ENCODE results near the gene AFF1.
"Not testable (repeated sequence)": the region's sequence is repeated elsewhere in the genome, so short reads cannot be mapped to it uniquely, and the experiment has no call there.

Gene AFF1

DNA sequence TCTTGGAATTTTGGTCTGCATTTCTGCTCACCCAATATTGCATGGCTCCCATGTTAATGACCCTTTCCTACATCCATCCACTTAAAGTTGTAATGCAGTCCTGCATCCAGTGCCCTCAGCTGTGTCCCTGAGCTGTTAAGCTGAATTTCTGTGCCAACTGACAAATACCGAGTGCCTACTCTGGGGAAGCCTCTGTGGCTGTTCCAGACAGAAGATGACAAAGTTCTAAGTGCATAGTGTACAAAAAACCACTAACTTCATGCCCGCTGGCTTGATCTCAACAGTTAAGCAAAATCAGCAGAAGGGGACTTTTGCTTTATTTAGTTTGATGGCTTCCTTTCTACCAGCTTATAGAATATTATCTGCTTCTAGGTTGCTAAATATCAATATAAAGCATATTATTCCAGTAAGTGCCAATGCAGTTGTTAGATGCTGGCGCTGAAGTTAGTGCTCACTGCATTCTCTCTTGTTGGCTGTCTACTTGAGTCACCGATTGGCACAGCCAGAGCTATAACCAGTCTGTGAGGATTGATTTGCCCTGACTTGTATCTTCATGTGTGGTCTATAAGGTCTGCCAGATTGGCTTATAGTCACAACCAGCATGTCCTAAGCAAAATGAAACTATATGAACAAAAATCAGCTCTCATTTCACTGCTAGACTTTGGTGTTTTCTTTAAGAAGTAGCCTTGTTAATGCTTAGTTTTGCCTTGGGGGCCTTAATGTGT is 186.7 kb downstream of the AFF1 start:
- no peak for DNase-seq

DNA sequence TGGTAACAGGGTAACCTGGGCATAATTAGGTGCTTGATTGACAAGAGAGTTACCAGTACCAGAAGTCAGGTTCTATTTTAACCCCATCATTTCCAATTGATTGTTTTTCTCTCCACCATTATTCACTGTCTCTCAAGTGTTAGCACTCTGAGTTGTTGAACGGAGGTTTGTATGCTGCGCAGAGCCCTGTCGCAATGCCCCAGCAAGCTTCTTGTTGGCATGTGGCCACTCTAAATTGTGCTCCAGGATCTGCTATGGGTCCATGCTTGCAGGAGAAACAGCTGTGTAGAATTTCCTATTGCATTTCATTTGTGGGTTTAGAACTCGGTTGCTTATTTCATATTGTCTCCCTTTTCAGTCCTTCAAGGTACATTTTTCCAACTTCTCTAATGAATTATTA is 187.4 kb downstream of the AFF1 start:
- DNase-seq: no peak

- no peak for DNase-seq
Observed at GRCh38 chr4:87126056-87126455, 191.2 kb downstream of the AFF1 start.

- DNase-seq: no peak
Observed at GRCh38 chr4:87128006-87128705, 193.3 kb downstream of the AFF1 start.

DNA sequence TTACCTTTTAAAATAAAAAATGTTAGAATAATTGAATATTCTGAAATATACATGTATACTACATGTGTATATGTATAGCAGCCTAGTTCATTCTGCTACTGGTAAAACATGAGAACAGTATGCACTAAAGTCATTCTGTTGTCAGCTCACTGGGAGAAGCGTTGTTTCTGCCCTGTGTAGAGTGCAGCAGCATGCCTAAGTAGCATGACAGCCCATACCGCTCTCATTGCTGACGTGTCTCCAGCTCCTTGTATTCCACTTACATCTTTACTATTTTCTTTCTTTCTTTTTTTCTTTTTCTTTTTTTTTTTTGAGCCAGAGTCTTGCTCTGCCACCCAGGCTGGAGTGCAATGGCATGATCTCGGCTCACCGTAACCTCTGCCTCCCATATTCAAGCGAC is 194.9 kb downstream of the AFF1 start:
- DNase-seq: no peak

DNA sequence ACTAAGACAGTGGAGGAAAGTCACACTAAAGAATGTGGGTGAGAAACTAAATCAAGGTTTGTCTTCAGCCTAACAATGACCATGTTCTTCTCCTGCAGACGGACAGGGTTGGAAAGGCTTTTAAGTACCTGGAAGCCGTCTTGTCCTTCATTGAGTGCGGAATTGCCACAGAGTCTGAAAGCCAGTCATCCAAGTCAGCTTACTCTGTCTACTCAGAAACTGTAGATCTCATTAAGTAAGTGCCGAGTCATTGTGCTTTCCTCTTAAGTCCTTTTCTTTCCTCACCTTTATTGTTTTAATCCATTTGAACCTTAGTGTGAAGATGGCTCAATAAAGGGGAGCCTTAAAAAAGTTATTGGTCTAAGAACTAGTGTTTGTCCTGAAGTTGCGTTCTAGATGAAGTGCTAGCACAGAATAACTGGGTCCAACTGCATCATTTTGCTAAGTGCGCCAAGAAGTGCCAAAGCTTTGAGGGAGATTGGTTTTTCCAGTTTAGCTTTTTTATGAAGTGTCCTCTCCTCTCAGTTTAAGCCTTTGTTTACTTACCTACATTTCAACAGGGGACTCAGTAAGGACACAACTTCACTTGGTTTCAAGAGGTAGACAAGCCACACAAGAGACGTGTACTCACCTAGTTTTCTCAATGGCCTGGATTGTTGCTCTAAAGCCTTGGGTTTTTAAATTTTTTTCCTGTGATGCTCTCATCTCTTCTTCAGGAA is 196.3 kb downstream of the AFF1 start:
- DNase-seq: peak; percentile 76

DNA sequence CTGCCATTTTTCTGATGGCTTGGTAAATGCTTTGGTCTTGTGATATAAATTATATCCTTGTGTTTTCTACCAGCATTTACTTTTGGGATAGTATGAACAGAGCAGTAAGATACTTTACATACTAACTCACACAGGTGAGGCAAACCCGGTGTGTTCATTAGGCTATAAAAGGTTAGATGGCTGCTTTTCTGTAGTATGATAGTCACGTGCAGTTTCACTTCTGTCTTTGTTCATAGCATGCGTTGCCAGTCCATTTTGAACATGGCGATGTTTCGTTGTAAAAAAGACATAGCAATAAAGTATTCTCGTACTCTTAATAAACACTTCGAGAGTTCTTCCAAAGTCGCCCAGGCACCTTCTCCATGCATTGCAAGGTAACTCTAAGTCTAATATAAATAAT is 197.2 kb downstream of the AFF1 start:
- no peak for DNase-seq

DNA sequence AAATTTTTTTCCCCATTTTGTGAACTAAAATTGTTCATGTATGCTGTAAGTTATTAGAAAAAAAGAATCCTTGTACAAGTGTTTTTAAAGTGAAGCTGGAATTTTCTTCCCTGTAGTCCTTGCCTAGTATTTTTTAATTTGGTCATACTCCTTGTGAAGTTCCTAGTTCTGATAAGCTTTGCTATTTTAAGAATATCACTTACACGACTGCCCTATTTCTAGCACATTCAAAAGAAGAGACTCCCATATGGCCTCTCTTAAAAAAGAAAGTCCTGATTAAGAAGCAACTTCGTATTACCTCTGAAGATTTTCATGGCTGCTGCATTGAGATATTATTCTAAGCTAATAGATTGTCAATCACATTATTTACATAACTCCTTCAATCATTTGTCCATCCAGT is 198.4 kb downstream of the AFF1 start:
- no peak for DNase-seq

DNA sequence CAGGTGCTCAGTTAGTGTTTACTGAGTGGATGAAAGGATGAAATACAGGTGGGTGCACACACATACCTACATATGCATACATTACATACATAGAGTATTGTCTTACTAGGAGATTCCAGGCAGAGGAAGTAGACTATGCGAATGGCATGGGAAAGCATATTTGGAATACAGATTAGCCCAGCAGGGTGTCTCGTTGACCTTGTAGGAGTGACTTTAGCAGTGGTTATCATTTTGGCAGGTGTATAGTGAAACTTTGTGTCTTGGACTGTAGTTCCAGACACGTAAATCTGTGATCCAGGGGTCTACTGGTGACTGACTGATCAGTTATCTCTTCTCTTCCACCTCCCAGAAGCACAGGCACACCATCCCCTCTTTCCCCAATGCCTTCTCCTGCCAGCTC is 199.3 kb downstream of the AFF1 start:
- DNase-seq: no peak

- DNase-seq: no peak
Observed at GRCh38 chr4:87141428-87141827, 206.6 kb downstream of the AFF1 start.

- DNase-seq: peak; percentile 70
Observed at GRCh38 chr4:87144356-87144755, 209.5 kb downstream of the AFF1 start.

DNA sequence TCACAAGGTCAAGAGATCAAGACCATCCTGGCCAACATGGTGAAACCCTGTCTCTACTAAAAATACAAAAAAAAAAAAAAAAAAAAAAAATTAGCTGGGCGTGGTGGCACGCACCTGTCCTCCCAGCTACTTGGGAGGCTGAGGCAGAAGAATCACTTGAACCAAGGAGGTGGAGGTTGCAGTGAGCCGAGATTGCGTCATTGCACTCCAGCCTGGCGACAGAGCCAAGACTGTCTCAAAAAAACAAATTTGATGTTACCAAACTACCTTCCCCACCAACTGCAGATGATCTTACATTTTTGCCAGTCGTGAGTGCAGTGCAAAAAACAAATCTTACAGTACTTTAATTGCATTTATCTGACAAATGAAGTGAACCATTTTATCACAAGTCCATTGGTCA is 211.1 kb downstream of the AFF1 start:
- DNase-seq: not testable (repeated sequence)

GRCh38 chr4:87147116-87147515 is 212.3 kb downstream of the AFF1 start:
- DNase-seq: no peak

DNA sequence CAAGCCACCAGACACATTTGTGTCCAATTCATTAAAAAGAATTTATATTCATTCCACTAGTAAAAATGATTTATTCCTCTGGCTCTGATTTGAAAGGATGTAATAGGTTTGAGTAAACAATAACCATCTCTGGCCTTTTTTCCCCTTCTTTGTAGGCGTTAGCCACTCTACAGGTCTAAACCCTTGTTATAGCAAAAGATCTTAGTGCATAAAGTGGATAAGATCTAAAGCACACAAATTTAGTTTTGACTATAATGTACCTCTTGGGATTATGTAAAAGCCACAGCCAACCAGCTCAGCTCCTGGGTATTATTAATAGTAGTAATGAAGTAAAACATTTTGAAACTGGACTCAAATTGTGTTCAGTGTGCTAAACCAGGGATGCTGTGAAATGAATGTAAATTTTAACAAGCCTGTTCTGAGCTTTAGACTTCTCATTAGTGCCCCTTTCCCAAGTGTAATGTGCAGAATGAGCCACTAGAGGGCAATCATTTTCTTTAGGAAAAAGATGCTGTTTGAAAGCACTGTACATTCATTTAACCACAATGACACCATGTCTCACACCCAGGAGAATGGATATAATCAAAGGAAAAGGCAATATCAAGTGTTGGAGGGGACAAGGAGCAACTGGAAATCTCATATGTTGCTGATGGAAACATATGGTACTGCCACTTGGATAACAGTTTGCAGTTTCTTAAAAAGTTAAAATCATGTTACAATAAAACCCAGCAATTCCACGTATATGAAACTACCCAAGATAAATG is 215.9 kb downstream of the AFF1 start:
- peak; percentile 65 for DNase-seq

DNA sequence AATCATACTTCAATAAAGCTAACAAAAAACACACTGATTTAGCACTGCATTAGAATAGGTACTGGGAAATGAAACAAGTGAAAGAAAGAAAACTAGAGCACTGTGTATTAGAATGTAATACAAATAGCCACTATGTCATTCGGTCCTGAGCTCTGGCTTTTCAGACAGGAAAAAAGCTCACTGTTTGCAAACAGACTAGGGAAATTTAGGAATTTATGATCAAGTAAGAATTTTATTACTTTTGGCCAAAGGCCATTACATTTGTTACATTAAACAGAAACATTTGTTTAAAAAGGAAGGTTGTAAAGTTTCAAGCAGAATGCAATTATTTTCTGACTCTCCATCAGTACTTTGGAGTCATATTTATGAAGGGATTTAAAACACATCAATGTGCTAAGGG is 216.9 kb downstream of the AFF1 start:
- DNase-seq: no peak

DNA sequence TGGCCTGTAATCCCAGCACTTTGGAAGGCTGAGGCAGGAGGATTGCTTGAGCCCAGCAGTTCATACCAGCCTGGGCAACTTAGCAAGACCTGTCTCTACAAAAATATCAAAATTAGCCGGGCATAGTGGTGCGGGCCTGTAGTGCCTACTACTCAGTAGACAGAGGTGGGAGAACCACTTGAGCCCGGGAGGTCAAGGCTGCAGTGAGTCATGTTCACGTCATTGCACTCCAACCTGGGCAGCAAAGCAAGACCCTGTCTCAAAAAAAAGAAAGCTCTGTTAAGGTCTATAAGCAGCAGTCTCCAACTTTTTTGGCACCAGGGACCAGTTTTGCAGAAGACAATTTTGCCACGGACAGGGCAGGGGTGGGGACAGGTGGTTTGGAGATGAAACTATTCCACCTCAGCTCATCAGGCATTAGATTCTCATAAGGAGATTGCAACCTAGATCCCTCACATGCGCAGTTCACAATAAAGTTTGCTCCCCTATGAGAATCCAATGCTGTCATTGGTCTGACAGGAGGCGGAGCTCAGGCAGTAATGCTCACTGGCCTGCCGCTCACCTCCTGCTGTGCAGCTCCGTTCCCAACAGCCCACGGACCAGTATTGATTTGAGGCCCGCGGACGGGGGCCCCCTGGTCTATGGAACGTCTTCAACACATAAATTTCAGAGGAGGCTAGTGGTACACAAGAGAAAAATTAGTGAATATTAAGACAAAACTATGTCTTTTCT is 217.7 kb downstream of the AFF1 start:
- DNase-seq: no peak

- peak; percentile 64 for DNase-seq
Observed at GRCh38 chr4:87153078-87153870, 218.5 kb downstream of the AFF1 start.

DNA sequence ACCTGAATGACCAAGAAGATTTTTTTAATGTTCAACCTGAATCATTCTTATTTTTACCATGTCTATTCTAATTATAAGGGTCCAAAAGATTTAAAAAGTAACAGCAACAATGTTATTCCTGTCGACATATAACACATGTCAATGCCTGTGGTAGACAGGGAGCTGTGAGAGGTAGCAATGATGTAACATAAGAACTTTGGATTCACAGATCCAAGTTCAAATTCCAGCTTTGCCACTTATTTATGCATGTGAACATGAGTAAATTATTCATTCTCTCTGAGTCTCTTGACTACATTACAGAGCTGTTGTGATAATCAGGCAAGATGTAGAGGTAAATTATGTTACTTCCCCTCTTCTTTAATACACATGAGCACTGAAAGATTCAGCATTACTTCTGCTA is 231.1 kb downstream of the AFF1 start:
- DNase-seq: no peak

DNA sequence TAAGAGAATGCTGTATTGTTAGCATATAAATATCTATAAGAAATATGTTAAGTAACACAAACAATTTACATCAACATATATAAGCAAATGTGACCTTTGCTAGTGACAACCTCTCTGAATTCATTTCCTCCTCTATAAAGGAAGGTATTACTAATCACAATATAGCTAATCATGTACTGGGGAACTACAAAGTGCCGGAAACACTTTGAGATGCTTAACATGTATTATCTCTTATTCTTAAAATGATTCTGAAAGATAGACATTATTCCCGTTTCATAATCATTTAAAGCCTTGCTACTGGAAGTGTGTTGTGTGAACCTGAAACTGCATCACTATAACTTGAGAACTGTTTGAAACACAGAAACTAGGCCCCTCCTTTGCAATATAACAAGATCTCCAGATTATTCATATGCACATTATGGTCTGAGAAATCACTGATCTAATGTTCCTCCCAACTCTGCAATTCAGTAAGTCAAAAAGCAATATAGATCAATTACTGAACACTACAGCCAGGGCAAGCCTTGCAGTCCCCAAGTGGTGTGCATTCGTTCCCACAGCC is 231.6 kb downstream of the AFF1 start:
- no peak for DNase-seq

GRCh38 chr4:87171944-87172343 is 237.1 kb downstream of the AFF1 start:
- DNase-seq: no peak

GRCh38 chr4:87174672-87175071 is 239.9 kb downstream of the AFF1 start:
- DNase-seq: no peak

Measured in islet precursor cell (in vitro differentiated cells).